MM.1S (cell line): ENCODE data around the gene AGAP1.

ENCODE experiments used
- CTCF ChIP-seq: fragments of 300-600 bp; sonication (generic); IDR thresholded peaks from 2 replicates; pipeline ENCODE4 v1.5.1; 2016; ENCODE audit warnings: antibody characterized with exemption, low read length, mixed read lengths
- EZH2 ChIP-seq: fragments of 300-600 bp; sonication (generic); optimal IDR thresholded peaks from 2 replicates; pipeline ENCODE3; 2017; ENCODE audit warnings: low read depth, mild to moderate bottlenecking, antibody characterized with exemption, low read length, mixed read lengths
- EZH2phosphoT487 ChIP-seq: fragments of 300-600 bp; sonication (generic); IDR thresholded peaks from 2 replicates; pipeline ENCODE4 v1.6.1; 2018; ENCODE audit warnings: antibody characterized with exemption, low read length

GRCh38 chr2:235864733-235865515, 371.1 kb downstream of the AGAP1 start:
- no peak for TF ChIP-seq CTCF
- TF ChIP-seq EZH2 = no peak
- no peak for TF ChIP-seq EZH2phosphoT487
